Measurements from ENCODE around the gene COX18.

- TF ChIP-seq CTCF (IDR thresholded peaks at IDR 0.05) (no peak), POLR2AphosphoS5 (IDR thresholded peaks at IDR 0.05) (no peak), POLR2A (IDR thresholded peaks at IDR 0.05) (no peak)
These were observed 18.4 kb upstream of the COX18 start for GRCh38 chr4:73087871-73088270.
